GM19455 (cell line): ENCODE measurements around the gene GATAD2B.
"Not testable (repeated sequence)": the region's sequence is repeated elsewhere in the genome, so short reads cannot be mapped to it uniquely, and the experiment has no call there.

Source experiments
- ATAC-seq: cut with Tn5 transposase; IDR thresholded peaks from one replicate; pipeline ENCODE4 v1.9.1; 2021; ENCODE audit not compliant: unreplicated experiment

Gene GATAD2B

DNA sequence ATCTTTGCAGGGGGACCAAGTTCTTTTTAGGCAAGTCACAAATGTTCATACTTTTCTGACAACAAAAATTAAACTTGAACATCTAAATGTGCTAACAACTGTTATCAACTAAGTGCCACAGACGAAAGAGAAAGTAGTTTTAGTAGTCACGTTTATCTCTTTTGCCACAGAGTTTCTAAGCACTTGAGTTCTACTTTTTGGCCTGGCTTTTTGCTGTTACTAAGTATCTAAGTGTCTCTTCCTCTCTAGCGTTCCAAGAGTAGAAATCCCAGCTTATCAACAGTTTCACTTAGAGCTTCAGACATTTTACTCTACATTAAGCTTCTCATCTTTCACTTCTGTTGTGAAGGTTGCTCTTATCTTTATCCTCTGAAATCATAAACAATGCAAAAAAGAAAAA, 34.2 kb downstream of the GATAD2B start:
- ATAC-seq, result no peak

DNA sequence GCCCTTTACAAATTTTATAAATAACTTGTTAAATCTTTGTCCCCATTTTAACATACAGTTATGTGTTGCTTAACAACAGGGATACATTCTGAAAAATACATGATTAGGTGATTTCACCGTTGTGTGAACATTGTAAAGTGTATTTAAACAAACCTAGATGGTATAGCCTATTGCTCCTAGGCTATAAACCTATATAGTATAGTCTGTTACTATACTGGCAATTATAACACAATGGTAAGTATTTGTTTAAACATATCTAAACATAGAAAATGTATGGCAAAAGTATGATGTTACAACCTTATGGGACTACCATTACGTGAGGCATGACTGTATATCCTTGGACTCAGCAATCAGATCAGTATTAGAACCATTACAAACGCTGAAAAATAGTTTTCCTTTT, 36.6 kb downstream of the GATAD2B start:
- ATAC-seq, result no peak

DNA sequence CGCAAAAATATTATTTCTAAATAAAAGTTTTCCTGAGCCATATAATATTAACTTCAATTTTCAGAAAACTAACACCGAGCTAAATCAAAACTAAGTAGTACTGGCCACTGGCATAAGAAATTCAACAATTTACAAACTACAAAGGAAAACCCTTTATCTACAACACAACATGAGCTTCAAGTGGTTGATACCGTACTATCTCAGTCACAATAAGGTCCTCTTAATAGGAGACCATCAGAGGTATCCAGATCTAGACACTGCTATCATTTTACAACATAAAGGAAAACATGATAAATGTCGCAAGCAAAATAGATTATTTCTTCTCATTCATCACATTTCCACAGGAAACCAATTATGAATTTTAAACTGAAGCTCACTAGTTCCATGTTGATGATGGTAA, 39.5 kb downstream of the GATAD2B start:
- no peak for ATAC-seq

DNA sequence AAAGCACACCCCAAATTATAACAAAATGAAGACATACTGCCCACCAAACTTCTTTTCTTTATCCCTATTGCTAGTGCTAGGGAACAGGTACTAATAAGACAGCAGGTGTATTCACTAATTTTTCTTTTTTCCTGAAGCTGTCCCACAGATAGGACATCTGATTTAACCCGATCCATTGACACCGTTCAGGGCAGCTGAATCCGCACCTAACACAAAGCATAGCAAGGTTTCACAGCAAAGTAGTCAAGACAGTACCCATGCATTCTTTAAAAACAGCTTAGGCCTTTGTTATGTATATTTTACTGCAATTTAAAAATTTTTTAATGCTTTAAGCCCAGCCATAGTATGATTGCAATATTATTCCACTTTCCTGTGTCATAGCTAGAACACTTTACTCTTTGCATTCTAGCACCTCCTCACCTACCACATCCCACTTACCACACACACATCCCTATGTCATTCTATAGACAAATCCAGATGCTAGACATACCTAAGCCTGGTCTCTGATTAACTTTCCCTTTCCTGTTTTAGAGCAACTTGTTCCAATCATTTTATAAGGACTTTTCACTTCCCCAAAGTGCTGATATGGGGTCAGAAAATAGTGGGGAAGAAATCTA, 40.4 kb downstream of the GATAD2B start:
- ATAC-seq, result no peak

DNA sequence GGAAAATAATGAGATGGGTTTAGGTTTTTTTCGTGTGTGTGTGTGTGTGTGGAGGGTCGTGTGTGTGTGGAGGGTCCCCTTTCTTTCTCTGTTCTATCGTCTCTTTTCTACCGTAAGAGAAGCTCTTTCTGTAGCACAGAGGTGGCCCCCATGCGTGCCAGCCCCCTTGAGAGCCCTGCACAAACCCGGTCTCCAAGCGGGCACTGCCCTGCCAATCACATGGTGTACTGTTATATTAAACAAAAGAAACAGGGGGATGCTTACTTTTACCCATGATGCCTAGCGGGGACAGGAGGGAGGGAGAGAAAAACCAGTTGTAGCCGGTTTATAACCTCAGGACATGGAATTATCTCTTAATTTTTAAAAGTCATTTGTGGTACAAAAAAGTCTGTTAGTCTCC, 41.0 kb downstream of the GATAD2B start:
- no peak for ATAC-seq

DNA sequence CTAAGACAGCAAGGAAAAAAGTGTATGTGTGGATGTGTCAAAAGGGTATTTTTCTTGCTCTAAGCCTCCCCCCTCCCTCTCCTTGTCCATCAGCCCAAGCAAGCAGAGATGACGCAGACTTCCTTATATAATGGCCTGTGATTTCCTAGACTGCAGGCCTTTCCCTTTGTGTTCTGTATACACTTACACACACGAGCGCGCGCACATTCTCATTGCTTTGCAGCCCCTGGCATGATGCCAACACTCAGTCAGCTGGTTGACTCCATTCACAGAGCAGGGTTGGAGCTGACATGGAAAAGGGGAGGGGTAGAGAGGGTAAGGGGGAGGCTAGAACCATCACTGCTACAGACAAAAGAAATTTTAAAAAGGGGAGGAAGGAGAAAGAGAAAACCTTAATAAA, 41.8 kb downstream of the GATAD2B start:
- ATAC-seq, result no peak

DNA sequence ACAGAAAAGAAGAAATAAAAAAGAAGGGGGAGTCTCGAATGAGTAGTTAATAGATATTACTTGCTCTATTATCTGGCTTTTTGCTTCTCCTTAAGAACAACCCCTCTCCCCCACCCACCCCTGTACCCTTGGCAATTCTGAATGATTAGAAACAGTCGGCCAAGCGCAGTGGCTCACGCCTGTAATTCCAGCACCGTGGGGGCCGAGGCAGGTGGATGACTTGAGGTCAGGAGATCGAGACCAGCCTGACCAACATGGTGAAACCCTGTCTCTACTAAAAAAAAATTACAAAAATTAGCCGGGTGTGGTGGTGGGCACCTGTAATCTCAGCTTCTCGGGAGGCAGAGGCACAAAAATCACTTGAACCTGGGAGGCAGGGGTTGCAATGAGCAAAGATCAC, 42.7 kb downstream of the GATAD2B start:
- ATAC-seq, result no peak

DNA sequence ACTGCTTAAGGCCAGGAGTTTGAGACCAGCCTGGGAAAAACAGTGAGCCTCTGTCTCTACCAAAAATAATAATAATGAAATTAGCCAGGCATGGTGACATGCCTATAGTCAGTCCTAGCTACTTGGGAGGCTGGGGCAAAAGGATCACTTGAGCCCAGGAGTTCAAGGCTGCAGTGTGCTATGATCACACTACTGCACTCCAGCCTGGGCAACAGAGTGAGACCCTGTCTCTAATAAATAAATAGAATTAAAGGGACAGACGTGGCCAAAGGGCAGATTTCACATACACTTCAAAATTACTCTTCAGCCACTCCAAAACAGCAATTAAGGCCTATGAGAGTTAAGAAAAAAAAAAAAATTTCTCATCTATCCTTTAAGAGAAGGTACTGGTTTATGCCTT, 45.7 kb downstream of the GATAD2B start:
- ATAC-seq, result no peak

DNA sequence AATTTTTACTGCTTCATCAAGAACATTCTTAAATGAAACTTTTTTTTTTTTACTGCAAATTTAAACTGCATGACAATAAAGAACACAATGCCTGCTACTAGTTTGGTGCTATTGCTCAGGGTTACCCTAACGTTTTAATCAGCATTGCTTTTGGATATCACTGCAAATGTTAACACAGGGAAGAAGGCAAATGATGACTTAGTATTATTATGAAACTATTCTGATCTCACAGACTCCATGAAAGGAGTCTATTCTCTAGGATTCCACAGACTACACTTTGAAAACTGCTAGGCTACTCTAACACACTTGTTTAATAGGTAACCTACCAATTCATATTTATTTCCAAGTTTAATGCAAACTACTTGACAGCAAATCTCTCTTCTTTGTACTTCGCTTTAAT, 49.8 kb downstream of the GATAD2B start:
- ATAC-seq, result no peak

DNA sequence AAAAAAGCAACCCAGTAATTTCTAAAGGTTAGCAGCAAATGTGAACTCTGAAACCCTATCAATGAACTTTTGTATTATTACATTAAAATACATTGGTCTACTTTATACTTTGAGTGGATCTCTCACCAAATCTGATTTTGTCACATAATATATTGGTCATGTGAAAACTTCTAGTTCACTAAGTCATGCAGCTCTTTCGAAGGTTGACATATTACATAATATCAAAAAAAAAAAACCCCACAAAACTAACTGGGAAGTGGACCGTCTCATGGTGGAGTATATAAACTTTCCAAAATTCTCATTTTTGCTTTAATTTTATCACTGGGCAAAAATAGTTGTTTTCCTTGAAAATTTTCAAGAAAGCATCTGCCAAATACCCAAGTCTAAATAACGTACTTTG, 50.4 kb downstream of the GATAD2B start:
- ATAC-seq, result no peak

DNA sequence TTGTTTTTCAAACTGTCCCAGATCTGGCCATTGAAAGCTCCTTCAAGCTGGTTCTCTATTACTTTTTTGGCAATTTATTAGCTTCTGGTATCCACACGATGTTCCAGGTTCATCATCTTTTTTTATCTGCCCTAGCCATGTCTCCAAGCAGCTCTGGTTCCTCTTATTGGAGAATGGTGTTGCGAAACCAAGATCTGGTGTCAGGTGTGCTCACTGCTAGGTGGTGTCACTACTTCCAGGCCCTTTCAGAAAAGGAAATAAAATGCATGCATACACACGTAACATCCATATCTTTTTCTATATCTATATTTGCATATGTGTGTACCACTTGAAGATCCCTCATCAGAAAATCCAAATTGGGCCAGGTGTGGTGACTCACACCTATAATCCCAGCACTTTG, 53.3 kb downstream of the GATAD2B start:
- ATAC-seq, result no peak

DNA sequence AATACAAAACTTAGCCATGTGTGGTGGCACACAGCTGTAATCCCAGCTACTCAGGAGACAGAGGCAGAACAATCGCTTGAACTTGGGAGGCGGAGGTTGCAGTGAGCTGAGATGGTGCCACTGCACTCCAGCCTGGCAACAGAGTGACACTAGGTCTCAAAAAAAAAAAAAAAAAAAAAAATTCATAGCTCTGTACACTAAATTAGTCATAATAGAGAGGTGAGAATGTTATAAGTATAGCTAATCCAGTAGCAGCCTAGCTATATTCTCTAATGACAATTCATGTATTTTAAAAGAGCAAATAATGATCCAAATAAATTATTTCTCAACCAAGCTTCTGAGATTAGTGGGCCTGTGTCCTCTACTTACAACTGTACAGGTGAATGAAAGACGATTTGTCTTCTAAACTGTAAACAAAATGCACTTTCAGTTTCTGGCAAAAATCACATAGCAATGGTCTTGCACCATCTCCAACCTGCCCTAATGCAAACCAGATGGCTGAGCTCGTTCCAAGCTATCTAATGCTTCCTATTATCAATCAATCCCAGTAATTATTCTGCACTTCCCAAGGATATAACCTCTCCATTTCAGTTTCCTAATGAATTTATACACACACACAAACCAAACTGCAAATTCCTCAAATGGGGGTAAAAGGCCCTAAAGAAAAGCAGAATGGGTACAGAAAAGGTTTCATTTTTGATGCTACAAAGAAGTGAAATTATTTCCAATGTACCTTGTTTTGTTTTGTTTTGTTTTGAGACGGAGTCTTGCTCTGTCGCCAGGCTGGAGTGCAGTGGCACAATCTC, 56.5 kb downstream of the GATAD2B start:
- no peak for ATAC-seq

DNA sequence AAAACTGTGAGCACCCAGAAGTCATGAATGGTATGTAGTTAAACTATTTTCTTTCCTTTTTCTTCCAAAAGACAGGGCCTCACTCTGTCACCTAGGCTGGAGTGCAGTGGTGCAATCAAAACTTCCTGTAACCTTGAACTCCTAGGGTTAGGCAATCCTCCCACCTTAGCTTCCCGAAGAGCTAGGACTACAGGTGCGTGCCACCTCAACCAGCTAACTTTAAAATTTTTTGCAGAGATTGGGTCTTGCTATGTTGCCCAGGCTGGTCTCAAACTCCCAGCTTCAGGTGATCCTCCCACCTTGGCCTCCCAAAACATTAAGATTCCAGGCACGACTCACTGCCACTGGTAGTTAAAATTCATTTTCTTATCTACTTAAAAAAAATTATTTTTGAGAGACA, 62.5 kb downstream of the GATAD2B start:
- no peak for ATAC-seq

DNA sequence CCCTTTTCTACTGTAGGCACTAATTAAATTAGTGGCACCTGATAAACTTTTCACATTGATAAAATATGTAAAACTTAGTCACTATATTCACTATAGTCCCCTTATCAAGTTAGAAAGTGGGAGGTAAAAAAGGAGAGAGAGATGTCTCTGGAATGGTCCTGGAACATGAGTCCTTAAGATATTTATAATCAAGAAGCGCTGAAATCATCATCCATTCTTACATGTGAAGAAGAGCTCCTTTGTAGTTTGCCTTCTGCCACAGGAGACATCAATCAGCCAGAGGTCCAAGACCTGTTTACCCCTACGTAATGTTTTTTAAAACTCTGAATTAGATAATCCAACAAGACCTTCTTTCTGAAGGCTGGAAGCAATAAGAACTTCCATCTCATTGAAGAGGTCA, 65.3 kb downstream of the GATAD2B start:
- no peak for ATAC-seq

DNA sequence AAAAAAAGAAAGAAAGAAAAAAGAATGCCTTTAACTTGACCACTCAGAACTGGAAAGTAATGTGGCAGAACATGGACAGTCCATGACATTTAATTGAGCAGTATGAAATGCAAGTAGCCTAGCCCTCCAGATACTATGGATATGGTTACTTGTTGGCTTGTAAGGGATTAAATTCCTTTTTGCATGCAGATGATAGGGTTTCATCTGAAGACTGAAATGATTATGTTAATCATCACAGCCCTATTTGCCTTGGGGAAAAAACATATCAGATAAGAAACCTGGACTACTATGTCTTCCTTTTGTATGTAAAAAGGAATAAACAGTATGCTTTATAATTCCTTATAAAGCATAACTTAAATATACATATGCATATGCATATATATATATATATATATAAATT, 66.0 kb downstream of the GATAD2B start:
- no peak for ATAC-seq

DNA sequence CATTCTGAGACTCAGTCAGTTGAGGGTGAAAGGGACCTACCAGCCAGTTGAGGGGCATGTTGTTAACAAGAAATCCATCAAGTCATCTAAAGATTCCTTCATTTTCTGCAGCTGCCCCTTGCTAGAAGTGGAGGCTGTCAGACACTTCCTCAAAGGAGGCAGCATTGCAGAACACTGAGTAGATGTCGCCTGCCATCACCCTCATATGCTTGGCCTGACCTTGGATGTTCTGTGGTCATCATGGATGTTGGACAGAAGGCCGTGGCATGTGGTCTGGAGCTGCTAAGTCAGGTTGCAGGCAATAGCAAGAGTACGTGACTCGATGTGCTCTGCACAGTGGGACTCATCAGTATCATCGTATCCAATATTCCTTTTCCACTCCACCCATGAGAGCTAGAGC, 70.6 kb downstream of the GATAD2B start:
- ATAC-seq, result no peak

DNA sequence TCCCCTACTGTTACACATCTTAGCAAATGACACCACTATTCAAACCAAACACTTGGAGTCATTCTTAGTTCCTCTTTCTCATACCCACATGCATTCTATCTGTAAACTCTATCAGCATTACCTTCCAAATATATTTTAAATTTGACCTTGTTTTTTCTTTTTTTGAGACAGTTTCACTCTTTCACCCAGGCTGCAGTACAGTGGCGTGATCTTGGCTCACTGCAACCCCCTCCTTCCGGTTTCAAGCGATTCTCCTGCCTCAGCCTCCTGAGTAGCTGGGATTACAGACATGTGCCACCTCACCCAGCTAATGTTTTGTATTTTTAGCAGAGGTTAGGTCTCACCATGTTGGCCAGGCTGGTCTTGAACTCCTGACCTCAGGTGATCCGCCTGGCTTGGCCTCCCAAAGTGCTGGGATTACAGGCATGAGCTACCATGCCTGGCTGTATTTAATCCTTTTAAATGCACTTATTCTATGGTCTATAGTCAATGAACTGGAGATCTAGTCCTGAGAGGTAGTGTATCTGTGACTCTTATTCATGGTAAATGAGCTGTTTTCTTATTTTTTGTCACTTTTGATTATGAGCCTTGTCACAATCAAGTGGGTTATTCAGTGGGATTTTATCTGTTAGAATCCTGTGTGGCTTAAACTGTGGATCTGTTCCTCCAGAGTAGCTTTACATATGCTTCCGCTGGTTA, 73.1 kb downstream of the GATAD2B start:
- peak; percentile 63 for ATAC-seq

DNA sequence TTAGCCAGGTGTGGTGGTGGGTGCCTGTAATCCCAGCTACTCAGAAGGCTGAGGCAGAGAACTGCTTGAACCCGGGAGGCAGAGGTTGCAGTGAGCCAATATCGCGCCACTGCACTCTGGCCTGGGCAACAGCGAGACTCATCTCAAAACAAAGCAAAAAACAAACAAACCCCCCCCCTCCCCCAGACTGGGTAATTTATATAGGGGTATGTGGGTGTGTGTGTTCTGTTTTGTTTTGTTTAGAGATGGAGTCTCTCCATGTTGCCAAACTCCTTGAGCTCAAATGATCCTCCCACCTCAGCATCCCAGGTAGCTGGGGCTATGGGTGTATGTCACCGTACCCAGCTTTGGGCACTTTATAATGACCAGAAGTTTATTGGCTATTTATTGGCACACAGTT, 74.0 kb downstream of the GATAD2B start:
- no peak for ATAC-seq

DNA sequence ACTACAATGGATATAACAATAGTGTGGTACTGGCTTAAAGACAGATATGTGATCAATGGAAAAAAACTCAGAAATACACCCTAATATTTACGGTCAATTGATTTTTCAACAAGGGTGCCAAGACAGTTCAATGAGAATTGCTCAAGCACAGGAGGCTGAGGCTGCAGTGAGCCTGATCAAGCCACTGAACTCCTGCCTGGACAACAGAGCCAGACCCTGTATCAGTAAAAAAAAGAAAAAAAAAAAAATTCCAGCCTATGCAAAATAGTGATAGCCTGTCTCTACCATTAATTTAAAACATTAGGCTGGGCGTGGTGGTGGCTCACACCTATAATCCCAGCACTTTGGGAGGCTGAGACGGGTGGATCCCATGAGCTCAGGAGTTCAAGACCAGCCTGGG, 77.6 kb downstream of the GATAD2B start:
- no peak for ATAC-seq

DNA sequence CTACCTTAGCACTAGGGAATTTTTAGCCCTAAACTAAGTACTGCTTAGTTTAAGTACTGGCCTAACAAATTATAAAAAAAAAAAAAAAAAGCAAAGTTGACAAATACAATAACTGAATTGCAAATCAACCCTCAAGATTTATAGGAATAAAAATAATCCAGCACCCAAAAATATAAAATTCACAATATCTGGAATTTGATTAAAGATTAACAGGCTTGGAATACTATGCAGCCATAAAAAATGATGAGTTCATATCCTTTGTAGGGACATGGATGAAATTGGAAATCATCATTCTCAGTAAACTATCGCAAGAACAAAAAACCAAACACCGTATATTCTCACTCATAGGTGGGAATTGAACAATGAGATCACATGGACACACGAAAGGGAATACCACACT, 78.4 kb downstream of the GATAD2B start:
- not testable (repeated sequence) for ATAC-seq

DNA sequence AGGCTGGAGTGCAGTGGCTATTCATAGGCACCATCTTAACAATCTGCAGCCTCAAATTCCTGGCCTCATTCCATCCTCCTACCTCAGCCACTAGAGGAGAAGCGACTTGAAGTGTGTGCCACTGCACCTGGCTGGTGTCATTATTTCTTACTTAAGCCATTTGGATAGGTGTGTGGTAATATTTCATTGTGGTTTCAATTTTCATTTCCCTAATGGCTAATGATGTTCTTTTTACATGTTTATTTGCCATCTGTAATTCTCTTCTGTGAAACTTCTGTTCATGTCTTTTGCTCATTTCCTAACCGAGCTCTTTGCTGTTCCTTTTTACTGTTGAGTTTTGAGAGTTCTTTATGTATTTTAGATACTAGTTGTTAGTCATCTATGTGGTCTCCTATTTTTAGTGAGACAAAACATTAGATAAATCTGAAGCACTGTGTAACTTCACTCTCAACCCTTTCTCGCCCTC, 80.7 kb downstream of the GATAD2B start:
- ATAC-seq, result peak; percentile 83

DNA sequence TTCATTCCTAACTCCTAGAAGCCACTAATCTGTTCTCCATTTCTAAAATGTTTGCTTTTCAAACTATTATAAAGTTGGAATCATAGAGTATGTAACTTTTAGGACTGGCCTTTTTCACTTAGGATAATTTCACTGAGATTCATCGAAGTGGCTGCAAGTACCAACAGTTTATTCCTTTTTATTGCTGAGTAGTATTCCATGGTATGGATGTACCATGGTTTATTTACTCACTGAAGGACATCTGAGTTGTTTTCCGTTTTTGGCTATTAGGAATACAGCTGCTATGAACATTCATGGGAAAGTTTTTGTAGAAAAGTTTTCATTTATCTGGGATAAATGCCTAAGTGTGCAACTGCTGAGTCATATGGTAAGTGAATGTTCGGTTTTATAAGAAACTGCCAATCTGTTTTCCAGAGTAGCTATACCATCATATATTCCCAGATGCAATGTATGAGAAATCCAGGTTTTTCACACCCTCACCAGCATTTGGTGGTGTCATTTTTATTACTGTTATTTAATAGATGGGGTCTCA, 81.2 kb downstream of the GATAD2B start:
- ATAC-seq, result no peak
